ENCODE data around the gene GRIN1. TPM values are rescaled to one million over a fixed set of nuclear protein-coding genes. Genes with fewer than 3 reads are reported as not detected.
"Not testable (repeated sequence)": the region's sequence is repeated elsewhere in the genome, so short reads cannot be mapped to it uniquely, and the experiment has no call there.

GRIN1 gene
- total RNA-seq, 4 donors from 2014 or later = not detected

DNA sequence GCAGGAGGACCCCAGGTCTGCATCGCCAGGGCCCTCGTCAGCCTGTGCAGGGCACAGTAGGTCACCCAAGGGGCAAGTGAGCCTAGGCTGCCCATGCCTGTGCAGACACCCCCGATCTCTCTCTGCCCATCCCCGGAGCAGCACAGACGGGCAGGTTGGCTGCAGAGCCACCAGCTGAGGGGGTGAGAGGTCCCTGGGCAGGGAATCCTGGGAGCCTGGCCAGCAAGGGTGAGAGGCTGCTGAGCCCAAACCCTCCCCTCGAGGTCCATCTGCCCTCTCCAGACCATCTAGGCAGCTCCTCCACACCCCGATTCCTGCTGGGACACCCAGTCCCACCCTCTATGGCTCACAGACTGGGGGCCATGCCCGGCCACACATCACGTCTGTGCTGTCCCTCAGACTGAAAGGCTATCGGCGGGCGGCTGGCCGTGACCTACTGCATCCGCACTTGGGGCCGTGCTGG is 21.7 kb upstream of the GRIN1 start:
- Histone ChIP-seq H3K9me3 (no peaks in the 10 kb centered on the region), H3K27ac (no peak overlapping the region), H3K27me3 (peaks cover 0 to 6% of the 10 kb centered on the region in 2 donors), H3K4me1 (peaks cover 0 to 17% (median 11%) of the 10 kb centered on the region in 4 donors), H3K4me3 (no peak overlapping the region), H3K36me3 (peaks cover 0 to 7% (median 0%) of the 10 kb centered on the region in 3 donors)
- TF ChIP-seq POLR2A (IDR thresholded peaks at IDR 0.05) = no peak
- TF ChIP-seq, protein P1, sequence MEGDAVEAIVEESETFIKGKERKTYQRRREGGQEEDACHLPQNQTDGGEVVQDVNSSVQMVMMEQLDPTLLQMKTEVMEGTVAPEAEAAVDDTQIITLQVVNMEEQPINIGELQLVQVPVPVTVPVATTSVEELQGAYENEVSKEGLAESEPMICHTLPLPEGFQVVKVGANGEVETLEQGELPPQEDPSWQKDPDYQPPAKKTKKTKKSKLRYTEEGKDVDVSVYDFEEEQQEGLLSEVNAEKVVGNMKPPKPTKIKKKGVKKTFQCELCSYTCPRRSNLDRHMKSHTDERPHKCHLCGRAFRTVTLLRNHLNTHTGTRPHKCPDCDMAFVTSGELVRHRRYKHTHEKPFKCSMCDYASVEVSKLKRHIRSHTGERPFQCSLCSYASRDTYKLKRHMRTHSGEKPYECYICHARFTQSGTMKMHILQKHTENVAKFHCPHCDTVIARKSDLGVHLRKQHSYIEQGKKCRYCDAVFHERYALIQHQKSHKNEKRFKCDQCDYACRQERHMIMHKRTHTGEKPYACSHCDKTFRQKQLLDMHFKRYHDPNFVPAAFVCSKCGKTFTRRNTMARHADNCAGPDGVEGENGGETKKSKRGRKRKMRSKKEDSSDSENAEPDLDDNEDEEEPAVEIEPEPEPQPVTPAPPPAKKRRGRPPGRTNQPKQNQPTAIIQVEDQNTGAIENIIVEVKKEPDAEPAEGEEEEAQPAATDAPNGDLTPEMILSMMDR (IDR thresholded peaks at IDR 0.05) = no peak
- no peak for DNase-seq

GRCh38 chr9:137118092-137118603 is 20.8 kb upstream of the GRIN1 start:
- H3K36me3 ChIP-seq, H3K4me3 ChIP-seq, H3K27me3 ChIP-seq, H3K27ac ChIP-seq, H3K9me3 ChIP-seq, DNase-seq: not testable (repeated sequence)
- H3K4me1 ChIP-seq = peaks cover 0 to 17% (median 10%) of the 10 kb centered on the region in 4 donors

DNA sequence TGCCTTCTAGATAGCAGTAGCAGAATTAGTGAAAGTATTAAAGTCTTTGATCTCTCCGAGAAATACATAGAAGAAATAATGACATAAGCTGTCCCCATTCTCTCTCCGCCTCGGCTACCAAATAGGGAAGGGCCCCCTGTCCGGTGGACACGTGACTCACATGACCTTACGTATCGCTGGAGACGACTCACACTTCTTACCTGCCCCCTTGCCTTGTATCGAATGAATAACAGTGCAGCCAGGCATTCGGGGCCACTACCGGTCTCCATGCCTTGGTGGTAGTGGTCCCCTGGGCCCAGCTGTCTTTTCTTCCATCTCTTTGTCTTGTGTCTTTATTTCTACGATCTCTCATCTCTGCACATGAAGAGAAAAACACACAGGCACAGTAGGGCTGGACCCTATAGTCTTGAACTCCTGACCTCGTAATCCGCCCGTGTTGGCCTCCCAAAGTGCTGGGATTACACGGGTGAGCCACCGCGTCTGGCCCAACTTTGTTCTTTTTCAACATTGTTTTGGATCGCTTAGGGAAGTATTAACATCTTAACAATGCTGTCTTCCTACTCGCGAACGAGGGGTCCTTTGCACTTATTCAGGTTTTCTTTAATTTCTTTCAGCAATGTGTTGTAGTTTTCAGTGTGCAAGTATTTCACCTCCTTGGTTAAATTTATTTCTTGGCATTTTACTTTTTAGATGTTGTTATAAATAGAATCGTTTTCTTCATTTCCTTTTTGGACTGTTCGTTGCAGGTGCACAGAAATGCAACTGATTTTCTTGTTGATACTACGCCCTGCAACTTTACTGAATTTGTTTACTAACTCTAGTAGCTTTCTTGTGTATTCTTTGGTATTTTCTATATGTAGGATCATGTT is 16.8 kb upstream of the GRIN1 start:
- H3K27me3 ChIP-seq, H3K36me3 ChIP-seq, H3K9me3 ChIP-seq, H3K4me3 ChIP-seq: not testable (repeated sequence)
- H3K4me1 ChIP-seq = peaks cover 0 to 15% (median 9%) of the 10 kb centered on the region in 4 donors
- peak in 1 of 3 donors; percentile 50 for DNase-seq
- H3K27ac ChIP-seq = peak overlapping the region in 1 of 4 donors; percentile 72

- not testable (repeated sequence) for H3K9me3 ChIP-seq, H3K4me3 ChIP-seq, H3K27me3 ChIP-seq, H3K36me3 ChIP-seq
- DNase-seq = peak in 1 of 3 donors; percentile 33
- Histone ChIP-seq H3K4me1 (peaks cover 0 to 22% (median 16%) of the 10 kb centered on the region in 4 donors), H3K27ac (peak overlapping the region in 1 of 4 donors; percentile 72)
These were observed 16.0 kb upstream of the GRIN1 start for GRCh38 chr9:137122796-137123467.

DNA sequence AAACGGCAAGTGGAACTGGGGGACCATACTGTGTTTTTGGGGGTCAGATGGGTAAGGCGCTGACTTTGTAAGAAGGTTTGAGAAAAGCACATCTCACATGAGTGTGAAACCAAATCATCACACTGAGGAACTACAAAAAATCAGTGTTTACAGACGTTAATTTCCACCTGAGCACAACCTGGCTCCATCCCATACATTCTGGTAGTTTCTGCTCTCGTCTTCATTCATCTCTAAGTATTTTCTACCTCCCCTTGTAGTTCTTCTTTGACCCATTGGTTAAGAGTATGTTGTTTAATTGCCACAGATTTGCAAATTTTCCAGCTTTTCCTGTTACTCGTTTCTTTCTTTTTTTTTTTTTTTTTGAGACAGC is 15.5 kb upstream of the GRIN1 start:
- no peak overlapping the region for H3K4me3 ChIP-seq
- H3K9me3 ChIP-seq = no peaks in the 10 kb centered on the region
- DNase-seq = no peak
- TF ChIP-seq POLR2A (IDR thresholded peaks at IDR 0.05) = no peak
- TF ChIP-seq, protein P1 (IDR thresholded peaks at IDR 0.05) = no peak
- no peaks in the 10 kb centered on the region for H3K27me3 ChIP-seq
- peak overlapping the region in 1 of 4 donors; percentile 72 for H3K27ac ChIP-seq
- peaks cover 0 to 27% (median 20%) of the 10 kb centered on the region in 4 donors for H3K4me1 ChIP-seq
- no peaks in the 10 kb centered on the region for H3K36me3 ChIP-seq

- peaks cover 0 to 29% (median 22%) of the 10 kb centered on the region in 4 donors for H3K4me1 ChIP-seq
- not testable (repeated sequence) for H3K27me3 ChIP-seq, H3K9me3 ChIP-seq, DNase-seq, H3K4me3 ChIP-seq, H3K27ac ChIP-seq, H3K36me3 ChIP-seq
These were observed 14.9 kb upstream of the GRIN1 start for GRCh38 chr9:137123952-137124462.

GRCh38 chr9:137126786-137127185 is 12.2 kb upstream of the GRIN1 start:
- Histone ChIP-seq H3K9me3 (peaks cover 0 to 7% (median 3%) of the 10 kb centered on the region in 4 donors), H3K4me3 (peak overlapping the region; percentile 25 to 94 (median 64)), H3K36me3 (no peaks in the 10 kb centered on the region), H3K4me1 (peaks cover 0 to 38% (median 23%) of the 10 kb centered on the region in 4 donors), H3K27me3 (no peaks in the 10 kb centered on the region), H3K27ac (peak overlapping the region; percentile 62 to 86 (median 83))
- TF ChIP-seq, protein P1 (IDR thresholded peaks at IDR 0.05) = no peak
- no peak for TF ChIP-seq POLR2A (IDR thresholded peaks at IDR 0.05)
- DNase-seq = no peak

Measured in Peyer's patch (tissue), 4 donors.